Liver (tissue), 9 donors: ENCODE data around the gene PDGFA. TPM values are rescaled to one million over a fixed set of nuclear protein-coding genes. Genes with fewer than 3 reads are reported as not detected.

ENCODE experiments used
- DNase-seq: peaks from one replicate; pipeline ENCODE4 v3.0.0-alpha.2; 2017; ENCODE audit warnings: low spot score
- H3K27ac ChIP-seq, 2 donors: one replicate each; pipeline ENCODE4 v1.7.0; 2013; ENCODE audit warnings: inconsistent platforms in 2 of 2, low read length in 2 of 2, control low read depth in 1 of 2, low read depth in 1 of 2, mild to moderate bottlenecking in 1 of 2
- H3K27me3 ChIP-seq, 4 donors: one replicate each; pipeline versions ENCODE4 v1.6.1 to v1.7.0; 2013; ENCODE audit warnings: low read length in 3 of 4, inconsistent platforms in 1 of 4, mild to moderate bottlenecking in 1 of 4, moderate library complexity in 1 of 4; ENCODE audit not compliant: control insufficient read depth in 4 of 4, insufficient read depth in 4 of 4
- H3K36me3 ChIP-seq, 4 donors: one replicate each; pipeline versions ENCODE4 v1.6.1 to v1.7.0; 2013; ENCODE audit warnings: low read length in 3 of 4, mild to moderate bottlenecking in 3 of 4, low read depth in 1 of 4, moderate library complexity in 1 of 4; ENCODE audit not compliant: control insufficient read depth in 4 of 4, insufficient read depth in 3 of 4
- H3K4me1 ChIP-seq, 4 donors: one replicate each; pipeline versions ENCODE4 v1.6.1 to v1.7.0; 2013; ENCODE audit warnings: low read length in 3 of 4, mild to moderate bottlenecking in 3 of 4, moderate library complexity in 1 of 4; ENCODE audit not compliant: control insufficient read depth in 4 of 4, insufficient read depth in 4 of 4
- H3K4me3 ChIP-seq, 3 donors: one replicate each; pipeline versions ENCODE4 v1.6.1 to v1.7.0; 2013; ENCODE audit warnings: low read length in 3 of 3, control low read depth in 1 of 3, low read depth in 1 of 3, mild to moderate bottlenecking in 1 of 3
- H3K9ac ChIP-seq, 2 donors: one replicate each; pipeline ENCODE4 v1.7.0; 2013; ENCODE audit warnings: low read length in 2 of 2, mild to moderate bottlenecking in 2 of 2, moderate library complexity in 2 of 2, control low read depth in 1 of 2, low read depth in 1 of 2
- H3K9me3 ChIP-seq, 4 donors: one replicate each; pipeline versions ENCODE4 v1.6.1 to v1.7.0; 2013; ENCODE audit warnings: low read length in 3 of 4; ENCODE audit not compliant: control insufficient read depth in 4 of 4
- ATF3 ChIP-seq: IDR thresholded peaks from 2 replicates; pipeline ENCODE4 v1.6.1; 2016; ENCODE audit warnings: antibody characterized with exemption
- EGR1 ChIP-seq, 2 donors: IDR thresholded peaks; 2 replicates each; pipeline ENCODE4 v1.6.1; 2016 to 2018; ENCODE audit warnings: antibody characterized with exemption in 2 of 2, low read depth in 2 of 2
- FOXA1 ChIP-seq: IDR thresholded peaks from 2 replicates; pipeline ENCODE4 v1.6.1; 2016; ENCODE audit warnings: antibody characterized with exemption
- FOXA2 ChIP-seq: IDR thresholded peaks from 2 replicates; pipeline ENCODE4 v1.6.1; 2016; ENCODE audit warnings: antibody characterized with exemption
- GABPA ChIP-seq, 2 donors: IDR thresholded peaks in 1 of 2; conservative IDR thresholded peaks in 1 of 2; 2 replicates each; pipeline ENCODE4 v1.6.1; 2016; ENCODE audit warnings: antibody characterized with exemption in 2 of 2, mild to moderate bottlenecking in 1 of 2, moderate library complexity in 1 of 2
- HNF4A ChIP-seq, 2 donors: conservative IDR thresholded peaks; 2 replicates each; pipeline ENCODE4 v1.6.1; 2016; ENCODE audit warnings: antibody characterized with exemption in 2 of 2, mild to moderate bottlenecking in 2 of 2
- HNF4G ChIP-seq: IDR thresholded peaks from 2 replicates; pipeline ENCODE4 v1.6.1; 2016; ENCODE audit warnings: antibody characterized with exemption
- JUND ChIP-seq, 2 donors: IDR thresholded peaks; 2 replicates each; pipeline ENCODE4 v1.6.1; 2016; ENCODE audit warnings: antibody characterized with exemption in 2 of 2
- NR2F2 ChIP-seq: IDR thresholded peaks from 2 replicates; pipeline ENCODE4 v1.6.1; 2016; ENCODE audit warnings: antibody characterized with exemption
- RAD21 ChIP-seq, 2 donors: IDR thresholded peaks; 2 replicates each; pipeline ENCODE4 v1.6.1; 2016; ENCODE audit warnings: antibody characterized with exemption in 2 of 2, mild to moderate bottlenecking in 2 of 2
- RXRA ChIP-seq, 2 donors: IDR thresholded peaks; 2 replicates each; pipeline ENCODE4 v1.6.1; 2017 to 2018; ENCODE audit warnings: antibody characterized with exemption in 2 of 2, mild to moderate bottlenecking in 1 of 2
- SP1 ChIP-seq: IDR thresholded peaks from 2 replicates; pipeline ENCODE4 v1.6.1; 2018; ENCODE audit warnings: antibody characterized with exemption, mild to moderate bottlenecking
- TAF1 ChIP-seq: conservative IDR thresholded peaks from 2 replicates; pipeline ENCODE4 v1.6.1; 2016; ENCODE audit warnings: antibody characterized with exemption, mild to moderate bottlenecking
- YY1 ChIP-seq: IDR thresholded peaks from 2 replicates; pipeline ENCODE4 v1.6.1; 2016; ENCODE audit warnings: antibody characterized with exemption, mild to moderate bottlenecking
- ZBTB33 ChIP-seq: IDR thresholded peaks from 2 replicates; pipeline ENCODE4 v1.6.1; 2016; ENCODE audit warnings: antibody characterized with exemption
- WGBS: extraction: QIAGEN DNeasy Blood & Tissue Kit; methylation state at CpG from one replicate; pipeline ENCODE4 v1.1.7; 2013; 5-methylcytosine and 5-hydroxymethylcytosine counted together
- polyA plus RNA-seq, 2 donors: library from polyadenylated mRNA; stranded (reverse) in 1 of 2; unstranded in 1 of 2; fragments of 200-250 nt in 1 of 2; fragments of >200 nt in 1 of 2; fragmentation: Nextera tagmentation in 1 of 2; extraction: Ambion mirVana in 1 of 2; gene quantifications; one replicate each; pipeline versions ENCODE4 v1.2.1 to v1.2.3, GENCODE V29; 2013 to 2015
- total RNA-seq, 2 donors: library from RNA; depleted of rRNA; stranded (reverse); fragments of >200 nt; gene quantifications; one replicate each; pipeline ENCODE4 v1.2.3, GENCODE V29; 2014
- TF ChIP-seq, protein P1 (sequence below): fragments of 150-350 bp; IDR thresholded peaks from 2 replicates; pipeline ENCODE4 v1.5.1; 2017; ENCODE audit warnings: improper control_type of control experiment, low read depth, low read length; ENCODE audit not compliant: missing input control
- TF ChIP-seq, protein P2 (sequence below): IDR thresholded peaks from 2 replicates; pipeline ENCODE4 v1.6.1; 2016; ENCODE audit warnings: antibody characterized with exemption, mild to moderate bottlenecking
- TF ChIP-seq, protein P3 (sequence below): IDR thresholded peaks from 2 replicates; pipeline ENCODE4 v1.6.1; 2016; ENCODE audit warnings: antibody characterized with exemption
- donor health status: healthy.
- donor health status: healthy.
- donor health status: healthy.
- donor health status: healthy.
- donor health status: healthy.

The PDGFA gene
- total and polyA plus RNA-seq, 4 donors, result 1.4 to 5.1 (median 2.0) TPM

DNA sequence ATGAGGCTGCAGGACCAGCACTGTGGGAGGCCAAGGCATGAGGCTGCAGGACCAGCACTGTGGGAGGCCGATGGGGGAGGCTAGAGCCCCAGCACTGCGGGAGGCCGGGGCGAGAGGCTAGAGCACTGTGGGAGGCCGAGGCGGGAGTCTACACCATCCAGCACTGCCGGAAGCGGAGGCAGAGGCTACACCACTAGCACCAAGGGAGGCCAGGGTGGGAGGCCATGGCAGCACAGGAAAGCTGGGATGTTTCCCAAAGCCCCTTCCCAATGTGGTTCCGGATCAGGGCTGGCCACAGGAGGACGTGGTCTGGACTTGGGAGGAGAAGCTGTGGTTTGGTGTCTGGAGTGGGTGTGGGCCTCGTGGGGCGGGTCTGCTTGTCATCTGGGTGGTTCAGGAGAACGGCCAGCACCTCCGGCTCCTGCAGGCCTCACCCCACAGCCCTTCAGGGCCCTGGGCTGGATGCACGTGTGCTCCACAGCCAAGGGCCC, 43.6 kb downstream of the PDGFA start:
- H3K4me3 ChIP-seq, result no peak overlapping the region
- H3K27me3 ChIP-seq, result no peaks in the 10 kb centered on the region
- H3K27ac ChIP-seq, result no peak overlapping the region
- no peak overlapping the region for H3K9ac ChIP-seq
- H3K9me3 ChIP-seq, result peaks cover 0 to 6% (median 3%) of the 10 kb centered on the region in 4 donors
- TF ChIP-seq FOXA2 (no peak), FOXA1 (no peak), HNF4A (conservative IDR thresholded peaks at IDR 0.05) (no peak), YY1 (no peak), JUND (IDR thresholded peaks at IDR 0.05) (no peak), NR2F2 (no peak), SP1 (no peak), TAF1 (no peak), RXRA (IDR thresholded peaks at IDR 0.05) (no peak), ATF3 (no peak), RAD21 (IDR thresholded peaks at IDR 0.05) (no peak), GABPA (IDR thresholded peaks at IDR 0.05 in 1 of 2, conservative IDR thresholded peaks at IDR 0.05 in 1 of 2) (no peak), ZBTB33 (no peak), EGR1 (IDR thresholded peaks at IDR 0.05; ENCODE audit: low read depth in 2 of 2) (no peak), HNF4G (no peak)
- TF ChIP-seq, protein P1, sequence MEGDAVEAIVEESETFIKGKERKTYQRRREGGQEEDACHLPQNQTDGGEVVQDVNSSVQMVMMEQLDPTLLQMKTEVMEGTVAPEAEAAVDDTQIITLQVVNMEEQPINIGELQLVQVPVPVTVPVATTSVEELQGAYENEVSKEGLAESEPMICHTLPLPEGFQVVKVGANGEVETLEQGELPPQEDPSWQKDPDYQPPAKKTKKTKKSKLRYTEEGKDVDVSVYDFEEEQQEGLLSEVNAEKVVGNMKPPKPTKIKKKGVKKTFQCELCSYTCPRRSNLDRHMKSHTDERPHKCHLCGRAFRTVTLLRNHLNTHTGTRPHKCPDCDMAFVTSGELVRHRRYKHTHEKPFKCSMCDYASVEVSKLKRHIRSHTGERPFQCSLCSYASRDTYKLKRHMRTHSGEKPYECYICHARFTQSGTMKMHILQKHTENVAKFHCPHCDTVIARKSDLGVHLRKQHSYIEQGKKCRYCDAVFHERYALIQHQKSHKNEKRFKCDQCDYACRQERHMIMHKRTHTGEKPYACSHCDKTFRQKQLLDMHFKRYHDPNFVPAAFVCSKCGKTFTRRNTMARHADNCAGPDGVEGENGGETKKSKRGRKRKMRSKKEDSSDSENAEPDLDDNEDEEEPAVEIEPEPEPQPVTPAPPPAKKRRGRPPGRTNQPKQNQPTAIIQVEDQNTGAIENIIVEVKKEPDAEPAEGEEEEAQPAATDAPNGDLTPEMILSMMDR, result no peak
- TF ChIP-seq, protein P2, sequence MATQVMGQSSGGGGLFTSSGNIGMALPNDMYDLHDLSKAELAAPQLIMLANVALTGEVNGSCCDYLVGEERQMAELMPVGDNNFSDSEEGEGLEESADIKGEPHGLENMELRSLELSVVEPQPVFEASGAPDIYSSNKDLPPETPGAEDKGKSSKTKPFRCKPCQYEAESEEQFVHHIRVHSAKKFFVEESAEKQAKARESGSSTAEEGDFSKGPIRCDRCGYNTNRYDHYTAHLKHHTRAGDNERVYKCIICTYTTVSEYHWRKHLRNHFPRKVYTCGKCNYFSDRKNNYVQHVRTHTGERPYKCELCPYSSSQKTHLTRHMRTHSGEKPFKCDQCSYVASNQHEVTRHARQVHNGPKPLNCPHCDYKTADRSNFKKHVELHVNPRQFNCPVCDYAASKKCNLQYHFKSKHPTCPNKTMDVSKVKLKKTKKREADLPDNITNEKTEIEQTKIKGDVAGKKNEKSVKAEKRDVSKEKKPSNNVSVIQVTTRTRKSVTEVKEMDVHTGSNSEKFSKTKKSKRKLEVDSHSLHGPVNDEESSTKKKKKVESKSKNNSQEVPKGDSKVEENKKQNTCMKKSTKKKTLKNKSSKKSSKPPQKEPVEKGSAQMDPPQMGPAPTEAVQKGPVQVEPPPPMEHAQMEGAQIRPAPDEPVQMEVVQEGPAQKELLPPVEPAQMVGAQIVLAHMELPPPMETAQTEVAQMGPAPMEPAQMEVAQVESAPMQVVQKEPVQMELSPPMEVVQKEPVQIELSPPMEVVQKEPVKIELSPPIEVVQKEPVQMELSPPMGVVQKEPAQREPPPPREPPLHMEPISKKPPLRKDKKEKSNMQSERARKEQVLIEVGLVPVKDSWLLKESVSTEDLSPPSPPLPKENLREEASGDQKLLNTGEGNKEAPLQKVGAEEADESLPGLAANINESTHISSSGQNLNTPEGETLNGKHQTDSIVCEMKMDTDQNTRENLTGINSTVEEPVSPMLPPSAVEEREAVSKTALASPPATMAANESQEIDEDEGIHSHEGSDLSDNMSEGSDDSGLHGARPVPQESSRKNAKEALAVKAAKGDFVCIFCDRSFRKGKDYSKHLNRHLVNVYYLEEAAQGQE, result no peak
- TF ChIP-seq, protein P3, sequence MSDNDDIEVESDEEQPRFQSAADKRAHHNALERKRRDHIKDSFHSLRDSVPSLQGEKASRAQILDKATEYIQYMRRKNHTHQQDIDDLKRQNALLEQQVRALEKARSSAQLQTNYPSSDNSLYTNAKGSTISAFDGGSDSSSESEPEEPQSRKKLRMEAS, result no peak
- no peaks in the 10 kb centered on the region for H3K36me3 ChIP-seq
- H3K4me1 ChIP-seq, result no peaks in the 10 kb centered on the region
- 89% methylated on average over 15 of the region's 15 CpGs for WGBS
- no peak for DNase-seq
